ENCODE results near the gene TSKU.
"Not testable (repeated sequence)": the region's sequence is repeated elsewhere in the genome, so short reads cannot be mapped to it uniquely, and the experiment has no call there.

Gene TSKU

GRCh38 chr11:76787271-76787670 lies 4.1 kb downstream of the TSKU start:
- in situ Hi-C loops (cut with HindIII; ENCODE audit: low sequenced_read_pairs): no loop called here

GRCh38 chr11:76787911-76788596 lies 4.9 kb downstream of the TSKU start:
- in situ Hi-C loops (cut with HindIII; ENCODE audit: low sequenced_read_pairs): no loop called here

GRCh38 chr11:76788661-76789442 lies 5.7 kb downstream of the TSKU start:
- in situ Hi-C loops (cut with HindIII; ENCODE audit: low sequenced_read_pairs): no loop called here

GRCh38 chr11:76789443-76789719 lies 6.2 kb downstream of the TSKU start:
- in situ Hi-C loops (cut with HindIII; ENCODE audit: low sequenced_read_pairs): no loop called here

DNA sequence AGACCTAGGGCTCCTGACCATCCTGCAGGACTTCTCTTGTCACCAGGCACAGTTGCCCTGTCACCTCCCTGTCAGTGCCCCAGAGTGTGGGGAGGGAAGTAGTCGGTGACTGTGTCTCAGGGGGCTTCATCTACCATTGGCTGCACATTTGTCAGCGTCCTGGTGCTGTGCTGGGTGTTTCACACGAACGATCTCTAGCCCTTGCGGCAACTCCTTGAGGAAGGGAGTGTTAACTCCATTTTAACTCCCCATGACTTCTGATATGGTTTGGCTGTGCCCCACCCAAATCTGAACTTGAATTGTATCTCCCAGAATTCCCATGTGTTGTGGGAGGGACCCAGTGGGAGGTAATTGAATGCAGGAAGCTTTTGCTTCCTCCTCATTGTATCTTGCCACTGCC lies 7.1 kb downstream of the TSKU start:
- in situ Hi-C loops (cut with HindIII; ENCODE audit: low sequenced_read_pairs): no loop called here

- in situ Hi-C loops (cut with HindIII; ENCODE audit: low sequenced_read_pairs): not testable (repeated sequence)
Observed at GRCh38 chr11:76791002-76791770, 8.0 kb downstream of the TSKU start.

GRCh38 chr11:76791861-76792260 lies 8.7 kb downstream of the TSKU start:
- in situ Hi-C loops (cut with HindIII; ENCODE audit: low sequenced_read_pairs): no loop called here

DNA sequence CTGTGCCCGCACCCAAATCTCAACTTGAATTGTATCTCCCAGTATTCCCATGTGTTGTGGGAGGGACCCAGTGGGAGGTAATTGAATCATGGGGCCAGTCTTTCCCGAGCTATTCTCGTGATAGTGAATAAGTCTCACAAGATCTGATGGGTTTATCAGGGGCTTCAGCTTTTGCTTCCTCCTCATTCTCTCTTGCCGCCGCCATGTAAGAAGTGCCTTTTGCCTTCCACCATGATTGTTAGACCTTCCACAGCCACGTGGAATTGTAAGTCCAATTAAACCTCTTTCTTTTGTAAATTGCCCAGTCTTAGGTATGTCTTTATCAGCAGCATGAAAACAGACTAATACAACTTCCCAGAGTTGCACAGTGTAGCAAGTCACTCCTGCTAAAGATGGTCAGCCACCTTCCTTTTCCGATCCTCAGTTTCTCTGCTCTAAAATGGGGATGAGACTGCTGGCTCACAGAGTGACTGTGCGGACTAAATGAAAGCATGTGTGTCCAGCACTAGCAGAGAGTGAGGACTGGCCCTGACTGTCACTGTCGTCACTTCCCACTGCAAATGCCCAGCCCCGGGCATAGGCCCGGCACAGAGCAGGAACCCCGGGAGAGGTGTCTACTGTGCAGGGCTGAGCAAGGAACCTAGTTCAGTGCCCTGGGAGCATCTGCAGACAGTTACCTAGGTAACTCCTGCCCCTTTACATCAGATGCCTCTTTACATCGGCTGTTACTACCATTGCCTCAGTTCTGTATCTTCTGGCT lies 9.5 kb downstream of the TSKU start:
- in situ Hi-C loops (cut with HindIII; ENCODE audit: low sequenced_read_pairs): no loop called here

- in situ Hi-C loops (cut with HindIII; ENCODE audit: low sequenced_read_pairs): no loop called here
Observed at GRCh38 chr11:76793391-76794291, 10.5 kb downstream of the TSKU start.

DNA sequence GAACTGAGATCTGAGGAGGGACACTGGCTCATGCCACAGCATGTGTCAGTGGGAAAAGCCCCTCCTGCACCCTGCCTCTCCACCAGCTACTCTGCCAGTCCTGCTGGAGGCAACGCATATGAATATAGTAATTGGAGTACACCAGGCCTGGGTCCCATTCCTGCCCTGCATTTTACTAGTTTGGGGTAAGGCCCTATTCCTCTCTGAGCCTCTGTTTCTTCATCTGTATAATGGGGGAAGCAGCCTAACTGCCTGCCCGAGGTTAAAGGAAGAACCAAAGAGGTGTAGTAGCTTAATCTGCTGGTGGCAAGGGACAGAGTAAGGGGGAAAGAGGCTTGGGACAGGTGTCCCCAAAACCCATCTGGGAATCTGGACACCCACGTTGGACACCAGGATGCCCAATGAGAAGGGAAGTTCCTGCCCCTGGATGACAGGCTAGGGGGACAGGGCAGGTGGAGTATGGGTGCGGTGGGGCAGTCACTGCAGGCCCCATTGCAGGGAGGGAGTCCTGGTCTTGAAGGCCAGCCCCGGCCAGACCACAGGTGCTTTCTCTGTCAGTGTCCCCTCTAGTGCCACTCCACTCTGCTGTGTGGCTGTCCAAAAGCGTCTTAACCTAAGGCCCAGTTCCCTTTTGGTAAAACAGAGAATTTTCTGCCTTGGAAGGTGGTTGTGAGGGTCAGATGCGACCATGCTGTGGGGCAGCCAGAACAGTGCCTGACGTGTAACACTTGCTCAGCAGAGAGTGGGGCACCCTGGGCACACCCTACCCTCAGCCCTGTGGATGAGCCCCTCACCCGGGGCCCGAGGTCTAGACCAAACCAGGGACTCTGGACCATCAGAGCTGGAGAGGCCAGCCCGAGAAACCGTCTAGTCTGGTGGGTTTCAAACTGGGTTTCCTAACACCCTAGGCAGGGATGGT lies 11.5 kb downstream of the TSKU start:
- in situ Hi-C loops (cut with HindIII; ENCODE audit: low sequenced_read_pairs): loop anchor here (5.0 kb wide), 1 partner anchor 43 kb away; no protein-coding TSS in a partner anchor

GRCh38 chr11:76795290-76795935 lies 12.3 kb downstream of the TSKU start:
- in situ Hi-C loops (cut with HindIII; ENCODE audit: low sequenced_read_pairs): loop anchor here (5.0 kb wide), 1 partner anchor 42 kb away; no protein-coding TSS in a partner anchor

DNA sequence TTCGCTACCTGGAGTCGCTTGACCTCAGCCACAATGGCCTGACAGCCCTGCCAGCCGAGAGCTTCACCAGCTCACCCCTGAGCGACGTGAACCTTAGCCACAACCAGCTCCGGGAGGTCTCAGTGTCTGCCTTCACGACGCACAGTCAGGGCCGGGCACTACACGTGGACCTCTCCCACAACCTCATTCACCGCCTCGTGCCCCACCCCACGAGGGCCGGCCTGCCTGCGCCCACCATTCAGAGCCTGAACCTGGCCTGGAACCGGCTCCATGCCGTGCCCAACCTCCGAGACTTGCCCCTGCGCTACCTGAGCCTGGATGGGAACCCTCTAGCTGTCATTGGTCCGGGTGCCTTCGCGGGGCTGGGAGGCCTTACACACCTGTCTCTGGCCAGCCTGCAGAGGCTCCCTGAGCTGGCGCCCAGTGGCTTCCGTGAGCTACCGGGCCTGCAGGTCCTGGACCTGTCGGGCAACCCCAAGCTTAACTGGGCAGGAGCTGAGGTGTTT lies 12.8 kb downstream of the TSKU start:
- in situ Hi-C loops (cut with HindIII; ENCODE audit: low sequenced_read_pairs): loop anchor here (5.0 kb wide), 1 partner anchor 41 kb away; no protein-coding TSS in a partner anchor

GRCh38 chr11:76796511-76797198 lies 13.5 kb downstream of the TSKU start:
- in situ Hi-C loops (cut with HindIII; ENCODE audit: low sequenced_read_pairs): loop anchor here (5.0 kb wide), 1 partner anchor 41 kb away; no protein-coding TSS in a partner anchor

- in situ Hi-C loops (cut with HindIII; ENCODE audit: low sequenced_read_pairs): loop anchor here (5.0 kb wide), 1 partner anchor 40 kb away; no protein-coding TSS in a partner anchor
Observed at GRCh38 chr11:76797341-76798201, 14.4 kb downstream of the TSKU start.

GRCh38 chr11:76798202-76798581 lies 15.0 kb downstream of the TSKU start:
- in situ Hi-C loops (cut with HindIII; ENCODE audit: low sequenced_read_pairs): loop anchor here (5.0 kb wide), 1 partner anchor 39 kb away; no protein-coding TSS in a partner anchor

DNA sequence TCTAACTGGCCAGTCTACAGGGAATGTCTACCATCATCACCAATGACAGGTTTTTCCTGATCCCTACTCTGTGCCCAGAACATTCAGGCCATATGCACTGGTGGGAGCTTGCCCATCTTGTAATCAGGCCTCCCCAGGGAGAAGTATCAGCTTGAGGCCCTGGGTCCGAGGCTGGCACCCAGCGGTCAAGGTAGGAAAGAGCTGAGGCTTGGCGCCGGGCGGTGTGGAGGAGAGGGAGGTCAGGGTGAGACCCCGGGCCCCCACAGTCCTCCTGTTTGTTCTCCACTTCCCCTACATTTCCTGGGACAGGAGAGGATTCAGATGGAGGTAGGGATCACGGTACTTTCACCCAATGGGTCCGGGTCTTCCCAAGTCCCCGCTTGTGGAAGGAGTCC lies 15.5 kb downstream of the TSKU start:
- in situ Hi-C loops (cut with HindIII; ENCODE audit: low sequenced_read_pairs): loop anchor here (5.0 kb wide), 1 partner anchor 39 kb away; no protein-coding TSS in a partner anchor
